ENCODE results near the gene EEFSEC. TPM values are rescaled to one million over a fixed set of nuclear protein-coding genes. Genes with fewer than 3 reads are reported as not detected.

EEFSEC gene
- total RNA-seq, 1 donor from 2014 or later = 16.2 TPM

DNA sequence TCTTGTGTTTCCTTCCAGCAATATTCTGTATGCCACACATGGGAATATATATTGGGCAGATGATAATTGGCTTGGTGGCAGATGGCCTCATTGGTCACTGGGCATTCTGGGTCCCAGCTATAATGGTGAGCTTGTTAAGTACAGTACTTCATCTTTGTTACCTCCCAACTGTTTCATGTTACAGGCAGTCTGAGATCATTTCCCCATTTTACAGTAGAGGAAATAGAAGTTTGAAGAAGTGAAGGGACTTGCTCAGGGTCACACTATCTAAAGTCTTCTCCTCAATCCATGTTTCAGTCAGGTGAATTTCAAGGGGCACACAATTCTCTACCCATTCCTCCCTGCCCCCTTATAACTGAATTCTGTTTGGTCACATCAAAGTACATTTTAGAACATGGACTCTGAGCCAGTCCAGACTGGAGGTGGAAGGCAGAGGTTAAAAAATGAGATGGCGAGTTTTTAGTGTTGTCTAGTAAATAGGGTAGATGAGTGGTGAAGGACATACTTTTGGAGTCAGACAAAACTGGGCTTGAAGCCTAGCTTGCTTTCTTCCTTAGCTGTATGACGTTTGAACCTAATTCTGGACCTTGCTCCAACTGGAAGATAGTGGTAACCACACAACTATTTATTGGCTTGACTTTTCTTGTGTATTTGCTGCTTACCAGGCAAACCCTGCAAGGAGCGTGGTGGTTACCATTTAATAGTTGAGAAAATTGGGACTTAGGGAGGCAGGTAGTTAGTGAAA, 2.5 kb downstream of the EEFSEC start:
- peaks cover 6 to 19% of the 10 kb centered on the region in 2 donors for H3K36me3 ChIP-seq

DNA sequence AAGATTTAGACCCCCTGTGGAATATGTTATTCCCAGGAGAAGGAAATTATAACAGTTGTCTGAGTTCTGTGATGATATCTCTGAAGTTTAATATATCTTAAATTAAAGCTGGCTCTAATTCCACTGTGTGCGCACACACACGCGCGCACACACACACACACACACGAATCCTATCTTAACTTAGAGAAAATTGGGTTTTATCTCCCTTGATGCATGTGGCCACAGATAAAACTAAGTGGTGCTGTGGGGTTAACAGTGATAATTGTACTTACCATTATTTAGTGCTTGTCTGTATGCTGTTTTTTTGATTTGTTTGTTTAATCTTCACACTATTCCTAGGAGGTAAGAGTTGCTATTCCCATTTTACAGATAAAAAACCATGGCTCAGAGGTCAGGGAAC, 7.4 kb downstream of the EEFSEC start:
- H3K4me1 ChIP-seq = no peaks in the 10 kb centered on the region
- H3K36me3 ChIP-seq = peaks cover 6 to 29% of the 10 kb centered on the region in 2 donors
- H3K9me3 ChIP-seq = no peaks in the 10 kb centered on the region
- H3K27ac ChIP-seq = no peak overlapping the region
- intact Hi-C loops (cut with DNase I) = no loop called here
- no peak overlapping the region for H3K4me3 ChIP-seq
- TF ChIP-seq, protein P1, sequence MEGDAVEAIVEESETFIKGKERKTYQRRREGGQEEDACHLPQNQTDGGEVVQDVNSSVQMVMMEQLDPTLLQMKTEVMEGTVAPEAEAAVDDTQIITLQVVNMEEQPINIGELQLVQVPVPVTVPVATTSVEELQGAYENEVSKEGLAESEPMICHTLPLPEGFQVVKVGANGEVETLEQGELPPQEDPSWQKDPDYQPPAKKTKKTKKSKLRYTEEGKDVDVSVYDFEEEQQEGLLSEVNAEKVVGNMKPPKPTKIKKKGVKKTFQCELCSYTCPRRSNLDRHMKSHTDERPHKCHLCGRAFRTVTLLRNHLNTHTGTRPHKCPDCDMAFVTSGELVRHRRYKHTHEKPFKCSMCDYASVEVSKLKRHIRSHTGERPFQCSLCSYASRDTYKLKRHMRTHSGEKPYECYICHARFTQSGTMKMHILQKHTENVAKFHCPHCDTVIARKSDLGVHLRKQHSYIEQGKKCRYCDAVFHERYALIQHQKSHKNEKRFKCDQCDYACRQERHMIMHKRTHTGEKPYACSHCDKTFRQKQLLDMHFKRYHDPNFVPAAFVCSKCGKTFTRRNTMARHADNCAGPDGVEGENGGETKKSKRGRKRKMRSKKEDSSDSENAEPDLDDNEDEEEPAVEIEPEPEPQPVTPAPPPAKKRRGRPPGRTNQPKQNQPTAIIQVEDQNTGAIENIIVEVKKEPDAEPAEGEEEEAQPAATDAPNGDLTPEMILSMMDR (IDR thresholded peaks at IDR 0.05) = no peak
- no peak for DNase-seq (ENCODE audit: low spot score in 2 of 2)
- H3K27me3 ChIP-seq = no peaks in the 10 kb centered on the region

More for the DNA sequence above, 2.5 kb downstream of the EEFSEC start:
- Histone ChIP-seq H3K4me3 (no peak overlapping the region), H3K9me3 (no peaks in the 10 kb centered on the region), H3K27me3 (no peaks in the 10 kb centered on the region), H3K4me1 (peaks cover 6 to 10% of the 10 kb centered on the region in 2 donors), H3K27ac (no peak overlapping the region)
- TF ChIP-seq, protein P1 (IDR thresholded peaks at IDR 0.05) = no peak
- intact Hi-C loops (cut with DNase I) = no loop called here
- DNase-seq (ENCODE audit: low spot score in 2 of 2) = no peak

DNA sequence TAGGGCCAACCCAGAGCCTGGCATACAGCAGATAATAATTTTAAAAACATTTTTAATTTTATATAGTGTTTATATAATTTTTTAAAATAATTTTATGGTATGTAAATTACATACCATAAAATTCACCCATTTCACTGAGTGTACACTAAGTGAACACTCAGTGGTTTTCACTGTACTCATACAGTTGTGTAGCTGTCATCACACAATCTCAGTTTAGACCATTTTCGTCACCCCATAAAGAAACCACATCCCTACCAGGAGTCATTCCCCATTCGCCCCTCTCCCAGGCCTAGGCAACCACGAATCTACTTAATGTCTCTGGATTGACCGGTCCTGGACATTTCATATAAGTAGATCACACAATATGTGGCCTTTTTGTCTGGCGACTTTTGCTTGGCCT, 10.2 kb downstream of the EEFSEC start:
- H3K4me3 ChIP-seq = no peak overlapping the region
- TF ChIP-seq, protein P1 (IDR thresholded peaks at IDR 0.05) = no peak
- no peak for DNase-seq (ENCODE audit: low spot score in 2 of 2)
- no peak overlapping the region for H3K27ac ChIP-seq
- H3K4me1 ChIP-seq = no peaks in the 10 kb centered on the region
- H3K36me3 ChIP-seq = peaks cover 0 to 12% of the 10 kb centered on the region in 2 donors
- no peaks in the 10 kb centered on the region for H3K9me3 ChIP-seq
- no peaks in the 10 kb centered on the region for H3K27me3 ChIP-seq
- intact Hi-C loops (cut with DNase I) = no loop called here

DNA sequence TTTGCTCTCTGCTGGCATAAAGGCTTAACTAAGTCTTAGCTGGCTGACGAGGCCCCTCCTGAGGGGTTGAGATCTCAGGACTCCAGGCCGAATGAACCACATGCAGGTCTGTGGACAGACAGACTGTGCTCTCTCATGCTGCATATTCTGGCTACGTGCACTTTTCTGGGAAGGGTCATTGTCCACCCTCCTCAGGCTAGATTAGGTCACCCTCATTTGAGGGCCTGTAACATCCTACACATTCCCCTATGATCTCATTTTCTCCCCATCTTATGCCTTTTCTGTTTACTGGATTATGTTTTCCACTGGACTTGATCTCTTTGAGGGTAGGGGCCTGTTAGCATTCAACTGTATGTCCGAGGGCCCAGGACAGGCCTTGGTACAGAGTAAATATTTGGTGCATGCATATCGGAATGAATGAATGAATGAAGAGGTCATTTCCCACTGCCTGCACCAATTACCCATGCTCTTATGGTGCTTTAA, 13.7 kb downstream of the EEFSEC start:
- intact Hi-C loops (cut with DNase I) = no loop called here

DNA sequence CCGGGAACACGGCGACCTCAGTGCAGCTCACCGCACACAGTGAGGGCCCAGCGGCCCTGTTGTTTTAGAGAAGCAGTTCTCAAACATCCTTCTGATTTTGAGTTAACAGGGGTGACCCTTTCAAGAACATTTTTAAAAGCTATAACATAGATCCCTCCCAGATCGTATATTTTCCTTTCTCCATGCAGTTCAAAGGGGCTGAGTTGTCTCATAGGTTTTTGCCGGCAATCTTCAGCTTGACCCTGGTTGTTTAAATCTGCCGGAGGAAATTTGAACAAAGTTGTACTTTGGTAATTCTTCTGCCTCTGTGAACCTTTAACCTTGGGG, 14.3 kb downstream of the EEFSEC start:
- TF ChIP-seq, protein P1 (IDR thresholded peaks at IDR 0.05) = no peak
- intact Hi-C loops (cut with DNase I) = no loop called here
- Histone ChIP-seq H3K27ac (no peak overlapping the region), H3K9me3 (no peaks in the 10 kb centered on the region), H3K36me3 (no peaks in the 10 kb centered on the region), H3K4me1 (no peaks in the 10 kb centered on the region), H3K27me3 (no peaks in the 10 kb centered on the region), H3K4me3 (no peak overlapping the region)
- no peak for DNase-seq (ENCODE audit: low spot score in 2 of 2)

More for the DNA sequence above, 13.7 kb downstream of the EEFSEC start:
- no peak for DNase-seq (ENCODE audit: low spot score in 2 of 2)
- no peak overlapping the region for H3K4me3 ChIP-seq
- peaks cover 0 to 5% of the 10 kb centered on the region in 2 donors for H3K36me3 ChIP-seq
- no peaks in the 10 kb centered on the region for H3K4me1 ChIP-seq
- TF ChIP-seq, protein P1 (IDR thresholded peaks at IDR 0.05) = no peak
- H3K9me3 ChIP-seq = no peaks in the 10 kb centered on the region
- H3K27me3 ChIP-seq = no peaks in the 10 kb centered on the region
- H3K27ac ChIP-seq = no peak overlapping the region
